ENCODE measurements around the gene ARID3A. TPM values are rescaled to one million over a fixed set of nuclear protein-coding genes. Genes with fewer than 3 reads are reported as not detected.

The ARID3A gene
- total RNA-seq, 1 experiment from 2014 or later, result 239 TPM

DNA sequence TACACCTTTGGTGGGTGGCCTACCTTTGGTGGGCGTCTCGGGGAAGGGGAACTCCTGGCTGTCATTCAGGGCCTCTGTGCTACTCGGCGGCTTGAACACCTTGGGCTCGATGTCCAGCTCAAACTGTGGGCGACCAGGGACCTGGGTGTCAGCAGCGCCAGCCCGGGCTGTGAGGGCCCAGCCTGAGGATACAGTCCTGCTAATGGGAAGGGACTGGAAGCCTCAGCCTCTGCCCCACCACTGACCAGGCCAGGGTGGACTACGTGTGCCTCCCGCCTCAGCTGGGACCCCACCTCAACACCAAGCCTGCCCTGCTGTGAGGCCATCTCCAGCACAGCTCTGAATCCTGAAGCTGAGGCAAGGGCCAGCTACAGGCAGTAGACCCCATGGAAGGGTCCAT, 87.4 kb downstream of the ARID3A start:
- ChIA-PET CTCF (no interaction called here), POLR2A (interaction anchor here (0.6 kb wide), 1 partner anchor 118 kb away, joined by 3 read pairs; no protein-coding TSS in a partner anchor)
- Mint-ChIP-seq H3K9me3 (ENCODE audit: unreplicated experiment) (no peaks in the 10 kb centered on the region), H3K27me3 (ENCODE audit: insufficient read depth, unreplicated experiment) (no peaks in the 10 kb centered on the region), H3K36me3 (ENCODE audit: insufficient read depth, unreplicated experiment) (peaks cover 21% of the 10 kb centered on the region), H3K4me3 (ENCODE audit: unreplicated experiment) (no peak overlapping the region), H3K4me1 (ENCODE audit: low read depth, unreplicated experiment) (no peaks in the 10 kb centered on the region), H3K27ac (ENCODE audit: unreplicated experiment) (no peak overlapping the region)
- Histone ChIP-seq H3K4me1 (peaks cover 12% of the 10 kb centered on the region; the same call in 1 of the 2 replicates), H3K36me3 (ENCODE audit: control insufficient read depth, insufficient read depth, low read length) (no peaks in the 10 kb centered on the region; the same call in 1 of the 2 replicates), H3K4me3 (ENCODE audit: low read depth, low read length) (no peak overlapping the region), H3K9me3 (no peaks in the 10 kb centered on the region), H3K27me3 (replicated peaks; ENCODE audit: control insufficient read depth, insufficient read depth, low read length) (no peaks in the 10 kb centered on the region)
- no peak for DNase-seq
- TF ChIP-seq, protein P1, sequence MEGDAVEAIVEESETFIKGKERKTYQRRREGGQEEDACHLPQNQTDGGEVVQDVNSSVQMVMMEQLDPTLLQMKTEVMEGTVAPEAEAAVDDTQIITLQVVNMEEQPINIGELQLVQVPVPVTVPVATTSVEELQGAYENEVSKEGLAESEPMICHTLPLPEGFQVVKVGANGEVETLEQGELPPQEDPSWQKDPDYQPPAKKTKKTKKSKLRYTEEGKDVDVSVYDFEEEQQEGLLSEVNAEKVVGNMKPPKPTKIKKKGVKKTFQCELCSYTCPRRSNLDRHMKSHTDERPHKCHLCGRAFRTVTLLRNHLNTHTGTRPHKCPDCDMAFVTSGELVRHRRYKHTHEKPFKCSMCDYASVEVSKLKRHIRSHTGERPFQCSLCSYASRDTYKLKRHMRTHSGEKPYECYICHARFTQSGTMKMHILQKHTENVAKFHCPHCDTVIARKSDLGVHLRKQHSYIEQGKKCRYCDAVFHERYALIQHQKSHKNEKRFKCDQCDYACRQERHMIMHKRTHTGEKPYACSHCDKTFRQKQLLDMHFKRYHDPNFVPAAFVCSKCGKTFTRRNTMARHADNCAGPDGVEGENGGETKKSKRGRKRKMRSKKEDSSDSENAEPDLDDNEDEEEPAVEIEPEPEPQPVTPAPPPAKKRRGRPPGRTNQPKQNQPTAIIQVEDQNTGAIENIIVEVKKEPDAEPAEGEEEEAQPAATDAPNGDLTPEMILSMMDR (IDR thresholded peaks at IDR 0.05; ENCODE audit: insufficient read depth in 1 of 2, low read depth in 1 of 2, low read length in 1 of 2, severe bottlenecking in 1 of 2, unreplicated experiment in 1 of 2), result no peak
- intact Hi-C loops (cut with micrococcal nuclease; ENCODE audit: unreplicated experiment), result no loop called here
- BruUV-seq (replicated peaks), result no TSS peak

- intact Hi-C loops (cut with micrococcal nuclease; ENCODE audit: unreplicated experiment), result no loop called here
- no peak for DNase-seq
- ChIA-PET CTCF (interaction anchor here (0.5 to 0.6 kb wide), 2 partner anchors 332 to 1305 kb away, joined by 3 read pairs; no protein-coding TSS in a partner anchor), POLR2A (no interaction called here)
- Mint-ChIP-seq H3K27ac (ENCODE audit: unreplicated experiment) (no peak overlapping the region), H3K4me1 (ENCODE audit: low read depth, unreplicated experiment) (no peaks in the 10 kb centered on the region), H3K36me3 (ENCODE audit: insufficient read depth, unreplicated experiment) (peaks cover 16% of the 10 kb centered on the region), H3K4me3 (ENCODE audit: unreplicated experiment) (no peak overlapping the region), H3K9me3 (ENCODE audit: unreplicated experiment) (no peaks in the 10 kb centered on the region), H3K27me3 (ENCODE audit: insufficient read depth, unreplicated experiment) (no peaks in the 10 kb centered on the region)
- no peaks in the 10 kb centered on the region; the same call in 1 of the 2 replicates for H3K36me3 ChIP-seq (ENCODE audit: control insufficient read depth, insufficient read depth, low read length)
- TF ChIP-seq, protein P1 (IDR thresholded peaks at IDR 0.05; ENCODE audit: insufficient read depth in 1 of 2, low read depth in 1 of 2, low read length in 1 of 2, severe bottlenecking in 1 of 2, unreplicated experiment in 1 of 2), result no peak
- no peaks in the 10 kb centered on the region for H3K9me3 ChIP-seq
- no peaks in the 10 kb centered on the region for H3K27me3 ChIP-seq (replicated peaks; ENCODE audit: control insufficient read depth, insufficient read depth, low read length)
- BruUV-seq (replicated peaks), result no TSS peak
- H3K4me1 ChIP-seq, result peaks cover 18% of the 10 kb centered on the region
- H3K4me3 ChIP-seq (ENCODE audit: low read depth, low read length), result no peak overlapping the region
Measured at GRCh38 chr19:1014161-1015060, 88.6 kb downstream of the ARID3A start.

- no peaks in the 10 kb centered on the region for H3K9me3 Mint-ChIP-seq (ENCODE audit: unreplicated experiment)
- BruUV-seq (replicated peaks), result no TSS peak
Measured at GRCh38 chr19:1015061-1015781, 89.4 kb downstream of the ARID3A start.

More at GRCh38 chr19:1015061-1015781, 89.4 kb downstream of the ARID3A start:
- Histone ChIP-seq H3K4me1 (peaks cover 23% of the 10 kb centered on the region), H3K27me3 (replicated peaks; ENCODE audit: control insufficient read depth, insufficient read depth, low read length) (no peaks in the 10 kb centered on the region), H3K9me3 (no peaks in the 10 kb centered on the region), H3K36me3 (ENCODE audit: control insufficient read depth, insufficient read depth, low read length) (no peaks in the 10 kb centered on the region; the same call in 1 of the 2 replicates), H3K4me3 (ENCODE audit: low read depth, low read length) (no peak overlapping the region)
- no peak for DNase-seq
- Mint-ChIP-seq H3K27ac (ENCODE audit: unreplicated experiment) (no peak overlapping the region), H3K4me3 (ENCODE audit: unreplicated experiment) (no peak overlapping the region), H3K4me1 (ENCODE audit: low read depth, unreplicated experiment) (no peaks in the 10 kb centered on the region), H3K36me3 (ENCODE audit: insufficient read depth, unreplicated experiment) (peaks cover 21% of the 10 kb centered on the region), H3K27me3 (ENCODE audit: insufficient read depth, unreplicated experiment) (no peaks in the 10 kb centered on the region)
- POLR2A ChIA-PET, result no interaction called here
- intact Hi-C loops (cut with micrococcal nuclease; ENCODE audit: unreplicated experiment), result no loop called here
- TF ChIP-seq, protein P1 (IDR thresholded peaks at IDR 0.05; ENCODE audit: insufficient read depth in 1 of 2, low read depth in 1 of 2, low read length in 1 of 2, severe bottlenecking in 1 of 2, unreplicated experiment in 1 of 2), result no peak
- CTCF ChIA-PET, result no interaction called here
